HepG2 (cell line): ENCODE results near the gene DSTN. TPM values are rescaled to one million over a fixed set of nuclear protein-coding genes. Genes with fewer than 3 reads are reported as not detected.

Experiments
- ATAC-seq: fragments of 200-7000 bp; cut with Tn5 transposase; 3 replicates; pipeline ENCODE4 v1.9.1; 2020; ENCODE audit warnings: mild to moderate bottlenecking, moderate library complexity
- BruUV-seq: library from RNA; stranded (reverse); fragments of 400-500 nt; replicated peaks from 2 replicates; lab custom pipeline; 2021; lab: Mats Ljungman, UMichigan
- CTCF ChIA-PET: fragments of 300-600 bp; formaldehyde crosslinking; extraction: SDS; loops from one replicate; lab custom pipeline; 2021; ENCODE audit warnings: low total read pairs, inconsistent platforms, low intra/inter-chr PET ratio; lab: Yijun Ruan, JAX
- POLR2A ChIA-PET: fragments of 350-600 bp; sonication (Branson Sonifier 250); formaldehyde crosslinking; loops from one replicate; lab custom pipeline; 2020; ENCODE audit warnings: antibody characterized with exemption, inconsistent platforms; lab: Yijun Ruan, JAX
- DNase-seq: peaks from one replicate; pipeline ENCODE4 v3.0.0-alpha.2; 2015; ENCODE audit warnings: low spot score
- FAIRE-seq: peaks from 3 replicates; lab custom pipeline; 2011; peaks lifted over from hg19 to GRCh38; lab: Jason Lieb, UNC
- H2AFZ ChIP-seq: one replicate; pipeline ENCODE4 v1.6.1; 2011; ENCODE audit warnings: low read length, inconsistent platforms
- H3K27ac ChIP-seq: fragments of 300-600 bp; 3 replicates; pipeline ENCODE4 v1.8.0; 2011; ENCODE audit warnings: mixed run types, mild to moderate bottlenecking, mixed read lengths, low read length, inconsistent platforms; ENCODE audit not compliant: insufficient read depth; ENCODE audit errors: extremely low read length
- H3K27me3 ChIP-seq, 2 experiments: fragments of 200-600 bp in 1 of 2; 2 replicates in 1 of 2; 3 replicates in 1 of 2; pipeline versions ENCODE4 v1.6.0 to v1.8.0; 2011; ENCODE audit warnings: low read length in 2 of 2, mild to moderate bottlenecking in 2 of 2, moderate library complexity in 2 of 2, inconsistent platforms in 1 of 2; ENCODE audit not compliant: insufficient read depth in 2 of 2, control insufficient read depth in 1 of 2
- H3K36me3 ChIP-seq, 2 experiments: fragments of 200-600 bp in 1 of 2; replicated peaks in 1 of 2; 2 replicates in 1 of 2; 3 replicates in 1 of 2; pipeline versions ENCODE4 v1.5.1 to v1.8.0; 2011; ENCODE audit warnings: low read length in 2 of 2, inconsistent platforms in 1 of 2; ENCODE audit not compliant: insufficient read depth in 2 of 2, control insufficient read depth in 1 of 2
- H3K4me1 ChIP-seq: 2 replicates; pipeline ENCODE4 v1.5.1; 2012; ENCODE audit warnings: low read length, inconsistent platforms; ENCODE audit not compliant: insufficient read depth
- H3K4me2 ChIP-seq: 2 replicates; pipeline ENCODE4 v1.6.0; 2011; ENCODE audit warnings: low read depth, low read length, inconsistent platforms
- H3K4me3 ChIP-seq, 3 experiments: fragments of 200-600 bp in 1 of 3; sonication (generic), shearing (Covaris generic) in 1 of 3; replicated peaks in 1 of 3; 2 replicates each; pipeline ENCODE4 v1.5.1; 2011 to 2016; ENCODE audit warnings: low read length in 3 of 3, inconsistent platforms in 2 of 3, low read depth in 2 of 3, mild to moderate bottlenecking in 2 of 3, control low read depth in 1 of 3, mixed read lengths in 1 of 3; ENCODE audit not compliant: insufficient read depth in 1 of 3
- H3K79me2 ChIP-seq: one replicate; pipeline ENCODE4 v1.6.1; 2011; ENCODE audit warnings: low read length, inconsistent platforms; ENCODE audit not compliant: insufficient read depth
- H3K9ac ChIP-seq: 2 replicates; pipeline ENCODE4 v1.6.0; 2011; ENCODE audit warnings: mild to moderate bottlenecking, low read depth, low read length, inconsistent platforms; ENCODE audit not compliant: insufficient read depth
- H3K9me3 ChIP-seq: 2 replicates; pipeline ENCODE4 v1.5.1; 2012; ENCODE audit warnings: mild to moderate bottlenecking, low read length
- H4K20me1 ChIP-seq: 2 replicates; pipeline ENCODE4 v1.6.0; 2011; ENCODE audit warnings: inconsistent platforms, mild to moderate bottlenecking, low read length, moderate library complexity; ENCODE audit not compliant: insufficient read depth
- AGO2 ChIP-seq: fragments of 200-400 bp; formaldehyde crosslinking; optimal IDR thresholded peaks from 2 replicates; pipeline ENCODE3; 2017; ENCODE audit warnings: mild to moderate bottlenecking, low read depth, low read length, moderate library complexity
- HMGA1 ChIP-seq: sonication (generic); formaldehyde crosslinking; conservative IDR thresholded peaks from 2 replicates; pipeline ENCODE4 v1.4.0; 2020; ENCODE audit warnings: missing genetic modification reagents
- ZNF614 ChIP-seq: IDR thresholded peaks from 2 replicates; pipeline ENCODE4 v1.6.1; 2018; ENCODE audit warnings: missing biosample characterization, missing genetic modification reagents, inconsistent platforms, borderline replicate concordance
- ZNF724P ChIP-seq: sonication (generic); formaldehyde crosslinking; IDR thresholded peaks from 2 replicates; pipeline ENCODE4 v1.8.0; 2022; ENCODE audit warnings: missing genetic modification reagents, borderline replicate concordance
- ZNF883 ChIP-seq: sonication (generic); formaldehyde crosslinking; IDR thresholded peaks from 2 replicates; pipeline ENCODE4 v1.5.1; 2020; ENCODE audit warnings: mild to moderate bottlenecking, missing genetic modification reagents; ENCODE audit errors: not compliant biosample characterization
- ZZZ3 ChIP-seq: sonication (generic); formaldehyde crosslinking; IDR thresholded peaks from 2 replicates; pipeline ENCODE4 v1.4.0; 2020; ENCODE audit warnings: missing genetic modification reagents, mild to moderate bottlenecking, borderline replicate concordance
- WGBS: methylation state at CpG from one replicate; pipeline ENCODE4 v1.1.6; 2017; ENCODE audit warnings: low lambda C conversion rate; 5-methylcytosine and 5-hydroxymethylcytosine counted together
- in situ Hi-C: cut with HindIII; loops from 2 replicates; pipeline ENCODE4 v1.10.0; 2017; ENCODE audit warnings: low pct_unique_long_range_greater_than_20kb; ENCODE audit not compliant: extremely low pct_ligation_motif_present
- intact Hi-C: fragments of 100-400 bp; cut with micrococcal nuclease; formaldehyde crosslinking; loops from one replicate; pipeline ENCODE4 v1.10.0; 2022; ENCODE audit not compliant: unreplicated experiment
- polyA plus RNA-seq, 8 experiments: library from polyadenylated mRNA; depleted of rRNA in 3 of 8; stranded (reverse) in 7 of 8; unstranded in 1 of 8; fragments of >200 nt; fragmentation: Illumina TruSeq in 4 of 8; extraction: Trizol in 4 of 8; gene quantifications; 2 replicates each; pipeline versions ENCODE4 v1.2.1 to v1.2.3, GENCODE V29; 2011 to 2016; ENCODE audit warnings: low read depth in 4 of 8, missing spikeins in 1 of 8, mixed read lengths in 1 of 8; ENCODE audit not compliant: insufficient read depth in 1 of 8
- total RNA-seq, 5 experiments: library from RNA; depleted of rRNA; stranded (reverse); fragments of >200 nt; fragmentation: Illumina TruSeq; extraction: Trizol; gene quantifications; 2 replicates each; pipeline ENCODE4 v1.2.3, GENCODE V29; 2016; ENCODE audit warnings: low read depth in 1 of 5
- TF ChIP-seq, protein P1 (sequence below): sonication (generic); formaldehyde crosslinking; IDR thresholded peaks from 2 replicates; pipeline ENCODE4 v1.5.1; 2020; ENCODE audit warnings: mild to moderate bottlenecking, missing genetic modification reagents, moderate library complexity
- TF ChIP-seq, protein P2 (sequence below): sonication (generic); formaldehyde crosslinking; IDR thresholded peaks from 2 replicates; pipeline ENCODE4 v1.4.0; 2020; ENCODE audit warnings: missing genetic modification reagents, mild to moderate bottlenecking, borderline replicate concordance
- TF ChIP-seq, protein P3 (sequence below): sonication (generic); formaldehyde crosslinking; IDR thresholded peaks from 2 replicates; pipeline ENCODE4 v1.8.1; 2023; ENCODE audit warnings: mild to moderate bottlenecking, missing genetic modification reagents
- TF ChIP-seq, protein P4 (sequence below): IDR thresholded peaks from 2 replicates; pipeline ENCODE4 v1.6.1; 2016; ENCODE audit warnings: missing compliant biosample characterization, missing genetic modification reagents, borderline replicate concordance

The DSTN gene
- total and polyA plus RNA-seq, 2 of the 13 experiments (the other 11 are each of a cell fraction or from before 2014, with no cell fraction given) = 27.6 to 106 TPM

DNA sequence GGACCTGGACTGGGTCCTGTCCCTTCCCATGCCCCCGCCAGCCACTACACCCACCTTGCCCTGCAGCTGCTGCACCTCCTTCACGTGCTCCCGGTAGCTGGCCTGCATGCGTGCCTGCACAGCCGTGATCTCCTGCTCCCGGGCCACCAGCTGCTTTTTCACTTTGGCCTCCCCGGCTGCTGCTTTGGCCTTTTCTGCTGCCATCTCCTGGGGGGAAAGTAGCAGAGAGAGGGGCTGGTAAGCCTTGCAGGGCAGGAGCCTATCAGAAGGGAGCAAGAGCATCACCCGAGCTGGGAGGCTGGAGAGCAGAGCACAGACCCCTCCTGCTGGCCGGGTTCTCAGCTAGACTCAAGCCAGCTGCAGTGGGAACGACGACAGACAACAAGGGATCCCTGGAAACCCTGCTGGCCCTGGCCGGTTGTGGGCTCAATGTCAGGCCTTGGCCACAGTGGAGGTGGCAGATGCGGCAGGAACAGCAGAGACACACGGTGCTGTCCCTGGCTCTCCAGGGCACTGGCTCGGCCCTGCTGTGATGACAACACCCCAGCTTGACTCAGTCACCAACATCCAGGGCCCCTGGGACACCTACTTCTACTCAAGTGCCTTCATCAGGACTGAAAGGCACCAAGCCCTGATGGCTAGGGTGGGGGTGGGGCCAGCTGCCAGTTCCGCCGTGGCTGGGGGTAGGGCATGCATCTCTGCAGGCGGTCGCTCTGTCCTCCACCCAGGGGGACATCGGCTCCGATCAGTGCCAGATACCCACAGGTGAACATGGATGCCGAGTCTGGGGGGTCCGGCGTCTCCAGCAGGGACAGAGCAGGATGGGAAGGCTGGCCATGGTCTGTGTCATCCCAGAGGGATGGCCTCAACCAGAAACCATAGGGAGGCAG lies 66.9 kb downstream of the DSTN start:
- FAIRE-seq (no peak), ATAC-seq (no peak), DNase-seq (no peak)
- Histone ChIP-seq H3K9me3 (no peaks in the 10 kb centered on the region), H3K27ac (no peak overlapping the region), H3K4me2 (no peak overlapping the region), H3K36me3 (peaks cover 90 to 98% of the 10 kb centered on the region in 2 experiments), H3K27me3 (no peaks in the 10 kb centered on the region), H4K20me1 (peaks cover 39% of the 10 kb centered on the region; the same call in 1 of the 2 replicates), H3K9ac (no peak overlapping the region), H2AFZ (no peak overlapping the region), H3K4me3 (no peak overlapping the region), H3K4me1 (peaks cover 10% of the 10 kb centered on the region), H3K79me2 (peaks cover 12% of the 10 kb centered on the region)
- no TSS peak for BruUV-seq
- intact Hi-C loops = no loop called here
- 98% methylated on average over 24 of the region's 24 CpGs for WGBS
- POLR2A ChIA-PET = no interaction called here
- CTCF ChIA-PET = no interaction called here
- in situ Hi-C loops = no loop called here
- TF ChIP-seq HMGA1 (CRISPR knock-in tag) (no peak), ZZZ3 (0 out of 2 replicates have a peak, but pooled peaks have one; percentile 19), ZNF883 (CRISPR knock-in tag) (peak; percentile 70), ZNF724P (CRISPR knock-in tag) (0 out of 2 replicates have a peak, but pooled peaks have one; percentile 30), AGO2 (peak; percentile 97), ZNF614 (CRISPR knock-in tag) (no peak)
- TF ChIP-seq, protein P1, sequence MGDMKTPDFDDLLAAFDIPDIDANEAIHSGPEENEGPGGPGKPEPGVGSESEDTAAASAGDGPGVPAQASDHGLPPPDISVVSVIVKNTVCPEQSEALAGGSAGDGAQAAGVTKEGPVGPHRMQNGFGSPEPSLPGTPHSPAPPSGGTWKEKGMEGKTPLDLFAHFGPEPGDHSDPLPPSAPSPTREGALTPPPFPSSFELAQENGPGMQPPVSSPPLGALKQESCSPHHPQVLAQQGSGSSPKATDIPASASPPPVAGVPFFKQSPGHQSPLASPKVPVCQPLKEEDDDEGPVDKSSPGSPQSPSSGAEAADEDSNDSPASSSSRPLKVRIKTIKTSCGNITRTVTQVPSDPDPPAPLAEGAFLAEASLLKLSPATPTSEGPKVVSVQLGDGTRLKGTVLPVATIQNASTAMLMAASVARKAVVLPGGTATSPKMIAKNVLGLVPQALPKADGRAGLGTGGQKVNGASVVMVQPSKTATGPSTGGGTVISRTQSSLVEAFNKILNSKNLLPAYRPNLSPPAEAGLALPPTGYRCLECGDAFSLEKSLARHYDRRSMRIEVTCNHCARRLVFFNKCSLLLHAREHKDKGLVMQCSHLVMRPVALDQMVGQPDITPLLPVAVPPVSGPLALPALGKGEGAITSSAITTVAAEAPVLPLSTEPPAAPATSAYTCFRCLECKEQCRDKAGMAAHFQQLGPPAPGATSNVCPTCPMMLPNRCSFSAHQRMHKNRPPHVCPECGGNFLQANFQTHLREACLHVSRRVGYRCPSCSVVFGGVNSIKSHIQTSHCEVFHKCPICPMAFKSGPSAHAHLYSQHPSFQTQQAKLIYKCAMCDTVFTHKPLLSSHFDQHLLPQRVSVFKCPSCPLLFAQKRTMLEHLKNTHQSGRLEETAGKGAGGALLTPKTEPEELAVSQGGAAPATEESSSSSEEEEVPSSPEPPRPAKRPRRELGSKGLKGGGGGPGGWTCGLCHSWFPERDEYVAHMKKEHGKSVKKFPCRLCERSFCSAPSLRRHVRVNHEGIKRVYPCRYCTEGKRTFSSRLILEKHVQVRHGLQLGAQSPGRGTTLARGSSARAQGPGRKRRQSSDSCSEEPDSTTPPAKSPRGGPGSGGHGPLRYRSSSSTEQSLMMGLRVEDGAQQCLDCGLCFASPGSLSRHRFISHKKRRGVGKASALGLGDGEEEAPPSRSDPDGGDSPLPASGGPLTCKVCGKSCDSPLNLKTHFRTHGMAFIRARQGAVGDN (CRISPR knock-in tag) = 0 out of 2 replicates have a peak, but pooled peaks have one; percentile 20
- TF ChIP-seq, protein P2, sequence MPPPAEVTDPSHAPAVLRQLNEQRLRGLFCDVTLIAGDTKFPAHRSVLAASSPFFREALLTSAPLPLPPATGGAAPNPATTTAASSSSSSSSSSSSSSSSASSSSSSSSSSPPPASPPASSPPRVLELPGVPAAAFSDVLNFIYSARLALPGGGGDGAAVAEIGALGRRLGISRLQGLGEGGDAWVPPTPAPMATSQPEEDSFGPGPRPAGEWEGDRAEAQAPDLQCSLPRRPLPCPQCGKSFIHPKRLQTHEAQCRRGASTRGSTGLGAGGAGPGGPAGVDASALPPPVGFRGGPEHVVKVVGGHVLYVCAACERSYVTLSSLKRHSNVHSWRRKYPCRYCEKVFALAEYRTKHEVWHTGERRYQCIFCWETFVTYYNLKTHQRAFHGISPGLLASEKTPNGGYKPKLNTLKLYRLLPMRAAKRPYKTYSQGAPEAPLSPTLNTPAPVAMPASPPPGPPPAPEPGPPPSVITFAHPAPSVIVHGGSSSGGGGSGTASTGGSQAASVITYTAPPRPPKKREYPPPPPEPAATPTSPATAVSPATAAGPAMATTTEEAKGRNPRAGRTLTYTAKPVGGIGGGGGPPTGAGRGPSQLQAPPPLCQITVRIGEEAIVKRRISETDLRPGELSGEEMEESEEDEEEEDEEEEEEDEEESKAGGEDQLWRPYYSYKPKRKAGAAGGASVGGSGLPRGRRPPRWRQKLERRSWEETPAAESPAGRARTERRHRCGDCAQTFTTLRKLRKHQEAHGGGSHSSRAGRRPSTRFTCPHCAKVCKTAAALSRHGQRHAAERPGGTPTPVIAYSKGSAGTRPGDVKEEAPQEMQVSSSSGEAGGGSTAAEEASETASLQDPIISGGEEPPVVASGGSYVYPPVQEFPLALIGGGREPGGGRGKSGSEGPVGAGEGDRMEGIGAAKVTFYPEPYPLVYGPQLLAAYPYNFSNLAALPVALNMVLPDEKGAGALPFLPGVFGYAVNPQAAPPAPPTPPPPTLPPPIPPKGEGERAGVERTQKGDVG (CRISPR knock-in tag) = peak; percentile 40; the same call in 1 of the 2 replicates
- TF ChIP-seq, protein P3, sequence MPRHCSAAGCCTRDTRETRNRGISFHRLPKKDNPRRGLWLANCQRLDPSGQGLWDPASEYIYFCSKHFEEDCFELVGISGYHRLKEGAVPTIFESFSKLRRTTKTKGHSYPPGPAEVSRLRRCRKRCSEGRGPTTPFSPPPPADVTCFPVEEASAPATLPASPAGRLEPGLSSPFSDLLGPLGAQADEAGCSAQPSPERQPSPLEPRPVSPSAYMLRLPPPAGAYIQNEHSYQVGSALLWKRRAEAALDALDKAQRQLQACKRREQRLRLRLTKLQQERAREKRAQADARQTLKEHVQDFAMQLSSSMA (CRISPR knock-in tag) = 0 out of 2 replicates have a peak, but pooled peaks have one; percentile 19
- TF ChIP-seq, protein P4, sequence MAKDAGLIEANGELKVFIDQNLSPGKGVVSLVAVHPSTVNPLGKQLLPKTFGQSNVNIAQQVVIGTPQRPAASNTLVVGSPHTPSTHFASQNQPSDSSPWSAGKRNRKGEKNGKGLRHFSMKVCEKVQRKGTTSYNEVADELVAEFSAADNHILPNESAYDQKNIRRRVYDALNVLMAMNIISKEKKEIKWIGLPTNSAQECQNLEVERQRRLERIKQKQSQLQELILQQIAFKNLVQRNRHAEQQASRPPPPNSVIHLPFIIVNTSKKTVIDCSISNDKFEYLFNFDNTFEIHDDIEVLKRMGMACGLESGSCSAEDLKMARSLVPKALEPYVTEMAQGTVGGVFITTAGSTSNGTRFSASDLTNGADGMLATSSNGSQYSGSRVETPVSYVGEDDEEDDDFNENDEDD (CRISPR knock-in tag) = peak; percentile 40; the same call in 1 of the 2 replicates
